Liver (tissue), 9 donors: Measurements from ENCODE around the gene HHAT. TPM values are rescaled to one million over a fixed set of nuclear protein-coding genes. Genes with fewer than 3 reads are reported as not detected.

ENCODE experiments used
- DNase-seq: peaks from one replicate; pipeline ENCODE4 v3.0.0-alpha.2; 2017; ENCODE audit warnings: low spot score
- H3K27ac ChIP-seq, 2 donors: one replicate each; pipeline ENCODE4 v1.7.0; 2013; ENCODE audit warnings: inconsistent platforms in 2 of 2, low read length in 2 of 2, control low read depth in 1 of 2, low read depth in 1 of 2, mild to moderate bottlenecking in 1 of 2
- H3K27me3 ChIP-seq, 4 donors: one replicate each; pipeline versions ENCODE4 v1.6.1 to v1.7.0; 2013; ENCODE audit warnings: low read length in 3 of 4, inconsistent platforms in 1 of 4, mild to moderate bottlenecking in 1 of 4, moderate library complexity in 1 of 4; ENCODE audit not compliant: control insufficient read depth in 4 of 4, insufficient read depth in 4 of 4
- H3K36me3 ChIP-seq, 4 donors: one replicate each; pipeline versions ENCODE4 v1.6.1 to v1.7.0; 2013; ENCODE audit warnings: low read length in 3 of 4, mild to moderate bottlenecking in 3 of 4, low read depth in 1 of 4, moderate library complexity in 1 of 4; ENCODE audit not compliant: control insufficient read depth in 4 of 4, insufficient read depth in 3 of 4
- H3K4me1 ChIP-seq, 4 donors: one replicate each; pipeline versions ENCODE4 v1.6.1 to v1.7.0; 2013; ENCODE audit warnings: low read length in 3 of 4, mild to moderate bottlenecking in 3 of 4, moderate library complexity in 1 of 4; ENCODE audit not compliant: control insufficient read depth in 4 of 4, insufficient read depth in 4 of 4
- H3K4me3 ChIP-seq, 3 donors: one replicate each; pipeline versions ENCODE4 v1.6.1 to v1.7.0; 2013; ENCODE audit warnings: low read length in 3 of 3, control low read depth in 1 of 3, low read depth in 1 of 3, mild to moderate bottlenecking in 1 of 3
- H3K9ac ChIP-seq, 2 donors: one replicate each; pipeline ENCODE4 v1.7.0; 2013; ENCODE audit warnings: low read length in 2 of 2, mild to moderate bottlenecking in 2 of 2, moderate library complexity in 2 of 2, control low read depth in 1 of 2, low read depth in 1 of 2
- H3K9me3 ChIP-seq, 4 donors: one replicate each; pipeline versions ENCODE4 v1.6.1 to v1.7.0; 2013; ENCODE audit warnings: low read length in 3 of 4; ENCODE audit not compliant: control insufficient read depth in 4 of 4
- EGR1 ChIP-seq, 2 donors: IDR thresholded peaks; 2 replicates each; pipeline ENCODE4 v1.6.1; 2016 to 2018; ENCODE audit warnings: antibody characterized with exemption in 2 of 2, low read depth in 2 of 2
- FOXA1 ChIP-seq: IDR thresholded peaks from 2 replicates; pipeline ENCODE4 v1.6.1; 2016; ENCODE audit warnings: antibody characterized with exemption
- FOXA2 ChIP-seq: IDR thresholded peaks from 2 replicates; pipeline ENCODE4 v1.6.1; 2016; ENCODE audit warnings: antibody characterized with exemption
- GABPA ChIP-seq, 2 donors: IDR thresholded peaks in 1 of 2; conservative IDR thresholded peaks in 1 of 2; 2 replicates each; pipeline ENCODE4 v1.6.1; 2016; ENCODE audit warnings: antibody characterized with exemption in 2 of 2, mild to moderate bottlenecking in 1 of 2, moderate library complexity in 1 of 2
- HNF4G ChIP-seq: IDR thresholded peaks from 2 replicates; pipeline ENCODE4 v1.6.1; 2016; ENCODE audit warnings: antibody characterized with exemption
- JUND ChIP-seq, 2 donors: IDR thresholded peaks; 2 replicates each; pipeline ENCODE4 v1.6.1; 2016; ENCODE audit warnings: antibody characterized with exemption in 2 of 2
- NR2F2 ChIP-seq: IDR thresholded peaks from 2 replicates; pipeline ENCODE4 v1.6.1; 2016; ENCODE audit warnings: antibody characterized with exemption
- RAD21 ChIP-seq, 2 donors: IDR thresholded peaks; 2 replicates each; pipeline ENCODE4 v1.6.1; 2016; ENCODE audit warnings: antibody characterized with exemption in 2 of 2, mild to moderate bottlenecking in 2 of 2
- RXRA ChIP-seq, 2 donors: IDR thresholded peaks; 2 replicates each; pipeline ENCODE4 v1.6.1; 2017 to 2018; ENCODE audit warnings: antibody characterized with exemption in 2 of 2, mild to moderate bottlenecking in 1 of 2
- SP1 ChIP-seq: IDR thresholded peaks from 2 replicates; pipeline ENCODE4 v1.6.1; 2018; ENCODE audit warnings: antibody characterized with exemption, mild to moderate bottlenecking
- TAF1 ChIP-seq: conservative IDR thresholded peaks from 2 replicates; pipeline ENCODE4 v1.6.1; 2016; ENCODE audit warnings: antibody characterized with exemption, mild to moderate bottlenecking
- YY1 ChIP-seq: IDR thresholded peaks from 2 replicates; pipeline ENCODE4 v1.6.1; 2016; ENCODE audit warnings: antibody characterized with exemption, mild to moderate bottlenecking
- WGBS: extraction: QIAGEN DNeasy Blood & Tissue Kit; methylation state at CpG from one replicate; pipeline ENCODE4 v1.1.7; 2013; 5-methylcytosine and 5-hydroxymethylcytosine counted together
- polyA plus RNA-seq, 2 donors: library from polyadenylated mRNA; stranded (reverse) in 1 of 2; unstranded in 1 of 2; fragments of 200-250 nt in 1 of 2; fragments of >200 nt in 1 of 2; fragmentation: Nextera tagmentation in 1 of 2; extraction: Ambion mirVana in 1 of 2; gene quantifications; one replicate each; pipeline versions ENCODE4 v1.2.1 to v1.2.3, GENCODE V29; 2013 to 2015
- total RNA-seq, 2 donors: library from RNA; depleted of rRNA; stranded (reverse); fragments of >200 nt; gene quantifications; one replicate each; pipeline ENCODE4 v1.2.3, GENCODE V29; 2014
- TF ChIP-seq, protein P1 (sequence below): IDR thresholded peaks from 2 replicates; pipeline ENCODE4 v1.6.1; 2016; ENCODE audit warnings: antibody characterized with exemption, mild to moderate bottlenecking
- TF ChIP-seq, protein P2 (sequence below): IDR thresholded peaks from 2 replicates; pipeline ENCODE4 v1.6.1; 2016; ENCODE audit warnings: antibody characterized with exemption
- TF ChIP-seq, protein P3 (sequence below): IDR thresholded peaks from 2 replicates; pipeline ENCODE4 v1.6.1; 2016; ENCODE audit warnings: antibody characterized with exemption
- donor health status: healthy.
- donor health status: healthy.
- donor health status: healthy.
- donor health status: healthy.
- donor health status: healthy.

Gene HHAT
- total and polyA plus RNA-seq, 4 donors: 1.3 to 2.2 (median 1.6) TPM

DNA sequence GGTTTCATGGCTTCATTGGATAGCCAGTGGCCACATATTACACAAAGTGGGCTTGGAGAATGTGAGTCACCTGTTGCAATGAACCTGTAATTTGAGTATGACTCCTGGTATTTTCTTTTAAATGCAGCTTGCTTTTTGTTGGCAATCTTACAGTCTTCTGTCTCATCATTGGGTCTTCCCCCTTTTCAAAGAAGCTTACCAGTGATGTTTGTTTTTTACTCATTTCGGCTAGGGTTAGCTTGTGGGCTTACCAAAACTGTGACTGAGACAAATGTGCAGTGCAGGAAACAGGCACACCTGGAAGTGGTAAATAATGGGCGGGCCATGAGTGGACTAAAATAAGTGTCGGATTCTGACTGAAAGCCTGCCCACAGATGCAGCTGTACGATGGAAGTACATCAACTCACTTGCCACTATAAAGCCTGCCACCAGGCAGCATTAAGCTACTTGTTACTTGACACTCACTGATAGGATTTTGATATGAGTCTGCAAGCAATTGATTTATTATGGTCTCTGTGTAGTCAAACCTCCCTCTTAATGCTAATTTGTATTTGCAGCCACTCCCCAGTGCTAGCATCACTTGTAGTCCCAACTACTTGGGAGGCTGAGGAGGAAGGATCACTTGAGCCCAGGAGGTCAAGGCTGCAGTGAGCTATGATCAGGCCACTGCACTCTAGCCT lies 4.2 kb downstream of the HHAT start:
- Histone ChIP-seq H3K4me1 (peaks cover 0 to 18% (median 12%) of the 10 kb centered on the region in 4 donors), H3K36me3 (no peaks in the 10 kb centered on the region), H3K27me3 (no peaks in the 10 kb centered on the region), H3K27ac (no peak overlapping the region), H3K9me3 (no peaks in the 10 kb centered on the region), H3K4me3 (no peak overlapping the region), H3K9ac (no peak overlapping the region)
- DNase-seq: no peak
- TF ChIP-seq NR2F2 (no peak), YY1 (no peak), EGR1 (IDR thresholded peaks at IDR 0.05; ENCODE audit: low read depth in 2 of 2) (no peak), HNF4G (no peak), FOXA2 (no peak), JUND (IDR thresholded peaks at IDR 0.05) (no peak), SP1 (no peak), GABPA (IDR thresholded peaks at IDR 0.05 in 1 of 2, conservative IDR thresholded peaks at IDR 0.05 in 1 of 2) (no peak)
- TF ChIP-seq, protein P1, sequence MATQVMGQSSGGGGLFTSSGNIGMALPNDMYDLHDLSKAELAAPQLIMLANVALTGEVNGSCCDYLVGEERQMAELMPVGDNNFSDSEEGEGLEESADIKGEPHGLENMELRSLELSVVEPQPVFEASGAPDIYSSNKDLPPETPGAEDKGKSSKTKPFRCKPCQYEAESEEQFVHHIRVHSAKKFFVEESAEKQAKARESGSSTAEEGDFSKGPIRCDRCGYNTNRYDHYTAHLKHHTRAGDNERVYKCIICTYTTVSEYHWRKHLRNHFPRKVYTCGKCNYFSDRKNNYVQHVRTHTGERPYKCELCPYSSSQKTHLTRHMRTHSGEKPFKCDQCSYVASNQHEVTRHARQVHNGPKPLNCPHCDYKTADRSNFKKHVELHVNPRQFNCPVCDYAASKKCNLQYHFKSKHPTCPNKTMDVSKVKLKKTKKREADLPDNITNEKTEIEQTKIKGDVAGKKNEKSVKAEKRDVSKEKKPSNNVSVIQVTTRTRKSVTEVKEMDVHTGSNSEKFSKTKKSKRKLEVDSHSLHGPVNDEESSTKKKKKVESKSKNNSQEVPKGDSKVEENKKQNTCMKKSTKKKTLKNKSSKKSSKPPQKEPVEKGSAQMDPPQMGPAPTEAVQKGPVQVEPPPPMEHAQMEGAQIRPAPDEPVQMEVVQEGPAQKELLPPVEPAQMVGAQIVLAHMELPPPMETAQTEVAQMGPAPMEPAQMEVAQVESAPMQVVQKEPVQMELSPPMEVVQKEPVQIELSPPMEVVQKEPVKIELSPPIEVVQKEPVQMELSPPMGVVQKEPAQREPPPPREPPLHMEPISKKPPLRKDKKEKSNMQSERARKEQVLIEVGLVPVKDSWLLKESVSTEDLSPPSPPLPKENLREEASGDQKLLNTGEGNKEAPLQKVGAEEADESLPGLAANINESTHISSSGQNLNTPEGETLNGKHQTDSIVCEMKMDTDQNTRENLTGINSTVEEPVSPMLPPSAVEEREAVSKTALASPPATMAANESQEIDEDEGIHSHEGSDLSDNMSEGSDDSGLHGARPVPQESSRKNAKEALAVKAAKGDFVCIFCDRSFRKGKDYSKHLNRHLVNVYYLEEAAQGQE: no peak
- TF ChIP-seq, protein P2, sequence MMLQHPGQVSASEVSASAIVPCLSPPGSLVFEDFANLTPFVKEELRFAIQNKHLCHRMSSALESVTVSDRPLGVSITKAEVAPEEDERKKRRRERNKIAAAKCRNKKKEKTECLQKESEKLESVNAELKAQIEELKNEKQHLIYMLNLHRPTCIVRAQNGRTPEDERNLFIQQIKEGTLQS: no peak
- 86% methylated on average over 4 of the region's 4 CpGs for WGBS

DNA sequence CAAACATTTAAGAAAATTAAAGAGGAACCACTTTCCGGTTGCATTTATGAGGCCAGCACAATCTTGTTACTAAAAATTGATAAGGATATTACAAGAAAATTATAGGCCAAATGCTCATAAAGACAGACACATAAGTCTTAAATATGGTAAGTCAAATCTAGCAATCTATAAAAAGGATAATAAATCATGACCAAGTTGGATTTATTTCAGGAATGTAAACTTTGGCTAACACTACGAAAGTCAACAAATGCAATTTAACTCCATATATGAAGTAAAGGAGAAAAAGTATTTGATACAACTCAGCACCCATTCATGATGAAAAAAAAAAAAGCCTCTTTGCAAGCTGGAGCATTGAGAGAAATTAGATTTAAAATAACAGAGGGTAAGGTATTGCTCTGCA lies 6.3 kb downstream of the HHAT start:
- Histone ChIP-seq H3K9ac (no peak overlapping the region), H3K27ac (no peak overlapping the region), H3K36me3 (no peaks in the 10 kb centered on the region), H3K9me3 (no peaks in the 10 kb centered on the region), H3K4me1 (peaks cover 0 to 6% (median 3%) of the 10 kb centered on the region in 4 donors), H3K4me3 (no peak overlapping the region), H3K27me3 (no peaks in the 10 kb centered on the region)
- no peak for DNase-seq
- WGBS: 89% methylated on average over 2 of the region's 2 CpGs
- TF ChIP-seq TAF1 (no peak), GABPA (IDR thresholded peaks at IDR 0.05 in 1 of 2, conservative IDR thresholded peaks at IDR 0.05 in 1 of 2) (no peak), FOXA1 (no peak), EGR1 (IDR thresholded peaks at IDR 0.05; ENCODE audit: low read depth in 2 of 2) (no peak), RAD21 (IDR thresholded peaks at IDR 0.05) (no peak), SP1 (no peak), RXRA (IDR thresholded peaks at IDR 0.05) (no peak)
- TF ChIP-seq, protein P1: no peak
- TF ChIP-seq, protein P2: no peak
- TF ChIP-seq, protein P3, sequence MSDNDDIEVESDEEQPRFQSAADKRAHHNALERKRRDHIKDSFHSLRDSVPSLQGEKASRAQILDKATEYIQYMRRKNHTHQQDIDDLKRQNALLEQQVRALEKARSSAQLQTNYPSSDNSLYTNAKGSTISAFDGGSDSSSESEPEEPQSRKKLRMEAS: no peak
